ENCODE results near the gene HOXA11. TPM values are rescaled to one million over a fixed set of nuclear protein-coding genes. Genes with fewer than 3 reads are reported as not detected.

Gene HOXA11
- total RNA-seq, 1 donor from 2014 or later: not detected

- peaks cover 2% of the 10 kb centered on the region for H3K36me3 Mint-ChIP-seq (ENCODE audit: unreplicated experiment)
- no peaks in the 10 kb centered on the region for H3K9me3 Mint-ChIP-seq (ENCODE audit: unreplicated experiment)
- no peak overlapping the region for H3K27ac Mint-ChIP-seq (ENCODE audit: unreplicated experiment)
- peaks cover 8% of the 10 kb centered on the region for H3K4me1 Mint-ChIP-seq (ENCODE audit: unreplicated experiment)
- no peak for DNase-seq (ENCODE audit: extremely low spot score, unreplicated experiment)
- peaks cover 84% of the 10 kb centered on the region for H3K27me3 Mint-ChIP-seq (ENCODE audit: unreplicated experiment)
- no peak overlapping the region for H3K4me3 Mint-ChIP-seq (ENCODE audit: unreplicated experiment)
- TF ChIP-seq CTCF (IDR thresholded peaks at IDR 0.05): no peak
Observed at GRCh38 chr7:27143950-27144780, 40.9 kb downstream of the HOXA11 start.

- Mint-ChIP-seq H3K27ac (ENCODE audit: unreplicated experiment) (no peak within 1 kb of the TSS), H3K9me3 (ENCODE audit: unreplicated experiment) (no peaks in the 10 kb centered on the region), H3K27me3 (ENCODE audit: unreplicated experiment) (peaks cover 87% of the 10 kb centered on the region), H3K4me1 (ENCODE audit: unreplicated experiment) (peaks cover 8% of the 10 kb centered on the region), H3K36me3 (ENCODE audit: unreplicated experiment) (peaks cover 2% of the 10 kb centered on the region), H3K4me3 (ENCODE audit: unreplicated experiment) (peak within 1 kb of the TSS; percentile 14)
- no peak for DNase-seq (ENCODE audit: extremely low spot score, unreplicated experiment)
- TF ChIP-seq CTCF (IDR thresholded peaks at IDR 0.05): peak; percentile 30
Observed at GRCh38 chr7:27143023-27143949, 41.7 kb downstream of the HOXA11 start, which contains the start of gene HOXA5. TSS of gene HOXA5 (minus strand) at chr7:27143681. CDS start at chr7:27143607, 74 bp downstream.

GRCh38 chr7:27142580-27143022 is 42.4 kb downstream of the HOXA11 start:
- H3K9me3 Mint-ChIP-seq (ENCODE audit: unreplicated experiment): no peaks in the 10 kb centered on the region
- H3K4me1 Mint-ChIP-seq (ENCODE audit: unreplicated experiment): peaks cover 8% of the 10 kb centered on the region
- H3K36me3 Mint-ChIP-seq (ENCODE audit: unreplicated experiment): no peaks in the 10 kb centered on the region
- H3K27me3 Mint-ChIP-seq (ENCODE audit: unreplicated experiment): peaks cover 90% of the 10 kb centered on the region
- DNase-seq (ENCODE audit: extremely low spot score, unreplicated experiment): no peak
- no peak overlapping the region for H3K27ac Mint-ChIP-seq (ENCODE audit: unreplicated experiment)
- TF ChIP-seq CTCF (IDR thresholded peaks at IDR 0.05): no peak
- peak overlapping the region; percentile 14 for H3K4me3 Mint-ChIP-seq (ENCODE audit: unreplicated experiment)

- Mint-ChIP-seq H3K4me3 (ENCODE audit: unreplicated experiment) (peak overlapping the region; percentile 14), H3K27me3 (ENCODE audit: unreplicated experiment) (peaks cover 90% of the 10 kb centered on the region), H3K36me3 (ENCODE audit: unreplicated experiment) (no peaks in the 10 kb centered on the region), H3K4me1 (ENCODE audit: unreplicated experiment) (peaks cover 8% of the 10 kb centered on the region), H3K27ac (ENCODE audit: unreplicated experiment) (no peak overlapping the region), H3K9me3 (ENCODE audit: unreplicated experiment) (no peaks in the 10 kb centered on the region)
- no peak for DNase-seq (ENCODE audit: extremely low spot score, unreplicated experiment)
- TF ChIP-seq CTCF (IDR thresholded peaks at IDR 0.05): no peak
Observed at GRCh38 chr7:27141923-27142579, 43.0 kb downstream of the HOXA11 start.
